ENCODE measurements around the gene TSHR. TPM values are rescaled to one million over a fixed set of nuclear protein-coding genes. Genes with fewer than 3 reads are reported as not detected.

The TSHR gene
- total RNA-seq, 1 experiment from 2014 or later: not detected

DNA sequence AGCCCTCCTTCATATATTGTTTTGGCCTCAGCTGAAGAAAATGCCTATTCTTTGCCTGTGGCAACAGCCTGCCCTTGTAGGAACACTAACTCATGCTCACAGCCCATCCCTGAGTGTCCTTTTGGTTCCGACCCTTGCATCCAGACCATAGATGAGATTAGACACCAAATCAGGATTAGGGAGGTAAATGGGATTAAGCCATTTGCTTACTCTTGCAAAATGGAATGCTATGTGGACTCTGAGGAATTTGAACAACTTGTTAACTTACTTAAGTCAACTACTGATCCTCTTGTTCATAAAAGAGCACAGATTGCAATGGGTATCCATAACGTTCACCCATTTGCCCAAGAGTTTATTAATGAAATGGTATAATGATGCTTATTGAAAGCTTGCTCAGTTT is 27.3 kb downstream of the TSHR start:
- H2AFZ ChIP-seq (ENCODE audit: low read length): no peak overlapping the region
- no peaks in the 10 kb centered on the region for H3K27me3 ChIP-seq (ENCODE audit: insufficient read depth, low read length)
- no peak overlapping the region for H3T11ph ChIP-seq (ENCODE audit: low read length)
- DNase-seq: no peak
- no peaks in the 10 kb centered on the region for H3K23me2 ChIP-seq (ENCODE audit: insufficient read length, low read depth, low read length, poor library complexity, severe bottlenecking)
- no peak overlapping the region for H3K23ac ChIP-seq (ENCODE audit: insufficient read length, low read depth, low read length)
- no peak overlapping the region for H4K8ac ChIP-seq (replicated peaks; ENCODE audit: insufficient read length, low read depth, low read length)
- Mint-ChIP-seq H3K36me3 (ENCODE audit: insufficient read depth in 1 of 3, low read depth in 3 of 3) (no peaks in the 10 kb centered on the region), H3K27ac (no peak overlapping the region), H3K4me3 (no peak overlapping the region), H3K27me3 (ENCODE audit: low read depth) (peaks cover 4% of the 10 kb centered on the region; the same call in 1 of the 2 replicates), H3K9me3 (no peaks in the 10 kb centered on the region), H3K4me1 (no peaks in the 10 kb centered on the region)
- no peak overlapping the region for H3K4me2 ChIP-seq (ENCODE audit: insufficient read depth, insufficient read length, low read length)
- no peak overlapping the region for H2AK5ac ChIP-seq (ENCODE audit: insufficient read length, low read length)
- H2BK20ac ChIP-seq (ENCODE audit: low read depth, low read length, poor library complexity, severe bottlenecking): no peak overlapping the region
- no peaks in the 10 kb centered on the region for H3K4me1 ChIP-seq (ENCODE audit: insufficient read depth, low read length)
- H4K5ac ChIP-seq (ENCODE audit: insufficient read length, low read depth, low read length): no peak overlapping the region
- H3K79me1 ChIP-seq (ENCODE audit: insufficient read depth, low read depth, low read length, poor library complexity, severe bottlenecking): no peaks in the 10 kb centered on the region
- no peak overlapping the region for H2BK15ac ChIP-seq (ENCODE audit: low read depth, low read length)
- H3K27ac ChIP-seq (ENCODE audit: insufficient read length, low read depth, low read length): no peak overlapping the region
- no peak overlapping the region for H2BK12ac ChIP-seq (ENCODE audit: insufficient read length, low read depth, low read length)
- no CpG with 5 or more reads among the region's 2 CpGs for WGBS (ENCODE audit: extremely low coverage, insufficient read length, low lambda C conversion rate)
- no peak overlapping the region for H4K91ac ChIP-seq (ENCODE audit: insufficient read length, low read depth, low read length)
- no peak overlapping the region for H3K4ac ChIP-seq (ENCODE audit: low read depth, low read length)
- no peaks in the 10 kb centered on the region for H4K20me1 ChIP-seq (ENCODE audit: control insufficient read depth, insufficient read depth, insufficient read length)
- TF ChIP-seq, protein P1, sequence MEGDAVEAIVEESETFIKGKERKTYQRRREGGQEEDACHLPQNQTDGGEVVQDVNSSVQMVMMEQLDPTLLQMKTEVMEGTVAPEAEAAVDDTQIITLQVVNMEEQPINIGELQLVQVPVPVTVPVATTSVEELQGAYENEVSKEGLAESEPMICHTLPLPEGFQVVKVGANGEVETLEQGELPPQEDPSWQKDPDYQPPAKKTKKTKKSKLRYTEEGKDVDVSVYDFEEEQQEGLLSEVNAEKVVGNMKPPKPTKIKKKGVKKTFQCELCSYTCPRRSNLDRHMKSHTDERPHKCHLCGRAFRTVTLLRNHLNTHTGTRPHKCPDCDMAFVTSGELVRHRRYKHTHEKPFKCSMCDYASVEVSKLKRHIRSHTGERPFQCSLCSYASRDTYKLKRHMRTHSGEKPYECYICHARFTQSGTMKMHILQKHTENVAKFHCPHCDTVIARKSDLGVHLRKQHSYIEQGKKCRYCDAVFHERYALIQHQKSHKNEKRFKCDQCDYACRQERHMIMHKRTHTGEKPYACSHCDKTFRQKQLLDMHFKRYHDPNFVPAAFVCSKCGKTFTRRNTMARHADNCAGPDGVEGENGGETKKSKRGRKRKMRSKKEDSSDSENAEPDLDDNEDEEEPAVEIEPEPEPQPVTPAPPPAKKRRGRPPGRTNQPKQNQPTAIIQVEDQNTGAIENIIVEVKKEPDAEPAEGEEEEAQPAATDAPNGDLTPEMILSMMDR (conservative IDR thresholded peaks at IDR 0.05): no peak
- no peak overlapping the region for H3K9ac ChIP-seq (ENCODE audit: extremely low read depth, insufficient read length, low read length)
- H2BK120ac ChIP-seq (ENCODE audit: low read depth, low read length, poor library complexity, severe bottlenecking): no peak overlapping the region
- H3K56ac ChIP-seq (ENCODE audit: insufficient read length, low read depth, low read length): no peak overlapping the region
- no peaks in the 10 kb centered on the region for H3K9me3 ChIP-seq (ENCODE audit: control insufficient read depth, low read depth, low read length)
- no peak overlapping the region for H3K14ac ChIP-seq (ENCODE audit: insufficient read depth, low read length)
- H3K18ac ChIP-seq (ENCODE audit: insufficient read length, low read depth, low read length): no peak overlapping the region
- H3K79me2 ChIP-seq (ENCODE audit: insufficient read depth, low read length): no peaks in the 10 kb centered on the region
- no peak overlapping the region for H2BK5ac ChIP-seq (ENCODE audit: insufficient read length, low read length)

Data from H9 (cell line).